ENCODE measurements around the gene ETFDH.
"Not testable (repeated sequence)": the region's sequence is repeated elsewhere in the genome, so short reads cannot be mapped to it uniquely, and the experiment has no call there.

Gene ETFDH

GRCh38 chr4:158754385-158755180 is 82.5 kb downstream of the ETFDH start:
- DNase-seq = no peak

- not testable (repeated sequence) for DNase-seq
Measured at GRCh38 chr4:158755819-158756218, 83.7 kb downstream of the ETFDH start.

GRCh38 chr4:158756588-158756987 is 84.5 kb downstream of the ETFDH start:
- DNase-seq = no peak

- no peak for DNase-seq
Measured at GRCh38 chr4:158758142-158758541, 86.0 kb downstream of the ETFDH start.

- no peak for DNase-seq
Measured at GRCh38 chr4:158758703-158759102, 86.6 kb downstream of the ETFDH start.

All from anterior cingulate cortex (tissue), 58 donors.